GM19468 (cell line): ENCODE data around the gene MYOM1.
"Not testable (repeated sequence)": the region's sequence is repeated elsewhere in the genome, so short reads cannot be mapped to it uniquely, and the experiment has no call there.

Experiments used
- ATAC-seq: cut with Tn5 transposase; IDR thresholded peaks from one replicate; pipeline ENCODE4 v1.9.1; 2021; ENCODE audit warnings: mild to moderate bottlenecking, moderate library complexity, moderate number of reproducible peaks; ENCODE audit not compliant: unreplicated experiment; ENCODE audit errors: extremely low read depth

Gene MYOM1

GRCh38 chr18:3095921-3096320, 123.8 kb downstream of the MYOM1 start:
- no peak for ATAC-seq

DNA sequence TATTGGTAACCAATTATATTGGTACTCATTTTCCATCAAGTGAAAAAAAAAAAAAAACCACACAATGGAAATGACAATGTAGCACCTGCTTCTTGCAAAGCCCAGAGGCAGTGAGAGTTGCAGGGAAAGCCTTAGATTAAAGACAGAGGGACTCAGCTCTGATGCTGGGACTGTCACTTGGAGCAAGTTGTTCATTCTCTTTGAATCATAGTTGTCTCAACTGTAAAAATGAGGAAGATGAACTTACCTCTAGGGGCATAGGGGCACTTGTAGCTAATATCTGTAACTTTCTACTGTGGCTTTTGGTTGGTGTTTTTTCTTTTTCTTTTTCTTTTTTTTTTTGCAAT, 125.5 kb downstream of the MYOM1 start:
- ATAC-seq, result no peak

DNA sequence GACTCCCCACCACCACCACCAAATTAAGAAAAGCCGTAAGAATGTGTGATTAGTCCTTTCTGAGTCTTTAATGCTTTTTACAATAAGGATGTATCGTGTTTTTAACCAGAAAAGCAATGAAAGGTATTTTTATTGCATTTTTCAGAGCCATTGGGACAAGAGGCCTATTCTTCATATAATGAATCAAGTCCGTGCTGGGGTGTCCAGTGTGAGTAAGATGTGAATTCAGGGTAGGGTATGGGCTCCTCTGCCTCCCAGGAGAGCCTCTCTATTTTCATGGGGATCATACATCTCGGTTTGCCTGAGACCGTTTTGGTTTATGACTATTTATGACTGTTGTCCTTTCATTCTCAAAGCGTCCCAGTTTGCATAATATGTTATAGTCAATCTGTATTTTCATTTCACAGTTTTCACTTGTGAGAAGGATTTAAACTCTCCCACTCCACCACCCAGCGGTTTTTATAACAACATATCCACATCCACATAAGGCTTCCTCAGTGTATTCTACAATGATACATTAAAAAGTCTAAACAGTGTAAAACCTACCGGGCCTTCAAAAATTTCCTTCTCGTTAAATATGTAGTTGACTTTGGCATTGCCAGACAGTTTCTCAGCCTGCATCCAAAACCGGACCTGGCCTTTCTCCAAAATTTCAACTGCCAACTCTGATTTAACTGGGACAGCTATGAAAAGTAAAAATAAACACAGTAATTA, 126.0 kb downstream of the MYOM1 start:
- ATAC-seq, result no peak

DNA sequence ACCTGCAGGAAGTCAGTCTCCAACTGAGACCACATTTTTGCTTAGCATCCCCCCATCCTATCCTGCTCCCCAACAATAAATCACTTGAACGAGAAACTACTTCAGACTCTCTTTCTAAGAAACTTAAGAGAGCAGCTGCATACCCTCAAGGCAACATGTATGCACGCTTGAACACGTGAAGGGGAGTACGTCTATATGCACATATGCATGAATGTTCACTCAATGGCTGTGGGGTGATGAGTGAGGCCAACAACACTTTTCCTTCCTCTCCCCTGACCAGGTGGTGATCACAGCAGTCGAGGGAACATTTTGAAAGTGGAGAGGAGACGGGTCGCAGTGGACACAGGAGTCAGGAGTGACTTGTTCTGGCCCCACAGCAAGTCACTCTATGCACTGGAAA, 127.0 kb downstream of the MYOM1 start:
- no peak for ATAC-seq

- ATAC-seq, result no peak
These were observed 130.2 kb downstream of the MYOM1 start for GRCh38 chr18:3089579-3089978.

DNA sequence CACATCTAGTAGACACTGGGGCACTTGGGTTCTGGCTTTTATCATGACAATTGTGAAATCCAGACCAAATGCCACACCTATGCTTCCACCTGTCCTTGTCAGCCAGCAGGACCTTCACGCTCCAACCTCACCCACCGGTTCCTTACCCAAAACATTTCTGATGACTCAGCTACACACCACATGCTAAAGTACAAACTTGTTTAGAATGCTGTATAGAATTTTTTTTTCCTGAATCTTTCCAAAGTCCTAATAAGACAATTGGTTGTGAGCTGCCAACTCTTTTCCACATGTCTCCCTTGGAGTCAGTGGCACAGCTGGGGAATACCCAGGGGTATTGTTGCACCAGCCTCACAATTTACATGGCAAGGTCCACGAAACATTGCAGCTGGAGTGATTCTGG, 131.3 kb downstream of the MYOM1 start:
- no peak for ATAC-seq

DNA sequence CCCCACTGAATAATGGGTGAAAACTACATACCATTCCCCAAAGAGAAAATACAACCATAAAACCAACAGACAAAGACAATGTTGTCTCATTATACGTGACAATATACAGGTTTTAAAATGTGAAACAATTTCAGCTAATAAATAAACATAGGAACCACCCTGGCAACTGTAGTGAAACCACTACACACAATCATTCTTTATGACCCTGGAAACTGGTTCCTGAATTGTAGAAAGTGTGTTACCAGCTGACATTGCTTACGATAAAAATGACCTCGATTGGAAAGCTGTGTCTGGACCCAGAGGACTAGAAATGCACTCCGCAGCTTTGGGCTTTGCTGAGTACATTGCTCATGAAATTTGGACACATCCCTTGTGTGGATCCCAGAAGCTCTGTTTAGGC, 132.9 kb downstream of the MYOM1 start:
- no peak for ATAC-seq

- no peak for ATAC-seq
These were observed 134.2 kb downstream of the MYOM1 start for GRCh38 chr18:3085612-3086011.

GRCh38 chr18:3084206-3084605, 135.6 kb downstream of the MYOM1 start:
- ATAC-seq, result no peak

DNA sequence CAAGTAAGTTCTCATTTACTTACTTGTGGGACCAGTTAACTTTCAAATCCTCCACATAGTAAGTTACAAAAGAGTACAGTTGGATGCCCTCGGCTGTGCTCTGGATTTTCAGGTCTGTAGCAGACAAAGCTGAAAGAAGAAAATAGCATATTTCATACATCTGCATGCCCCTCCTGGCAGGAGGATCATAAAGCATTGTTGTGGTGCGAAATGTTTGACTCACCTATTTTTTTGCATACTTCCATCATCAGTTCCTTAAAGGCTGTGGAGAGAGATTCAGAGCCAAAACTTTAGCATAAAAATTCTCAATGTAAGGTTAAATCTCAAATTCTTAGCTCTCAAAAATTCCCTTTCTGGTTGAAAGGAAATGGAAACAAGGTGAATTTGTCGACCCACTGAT, 136.0 kb downstream of the MYOM1 start:
- ATAC-seq, result no peak

- ATAC-seq, result no peak
These were observed 138.2 kb downstream of the MYOM1 start for GRCh38 chr18:3081584-3081991.

- no peak for ATAC-seq
These were observed 140.1 kb downstream of the MYOM1 start for GRCh38 chr18:3079653-3080052.

DNA sequence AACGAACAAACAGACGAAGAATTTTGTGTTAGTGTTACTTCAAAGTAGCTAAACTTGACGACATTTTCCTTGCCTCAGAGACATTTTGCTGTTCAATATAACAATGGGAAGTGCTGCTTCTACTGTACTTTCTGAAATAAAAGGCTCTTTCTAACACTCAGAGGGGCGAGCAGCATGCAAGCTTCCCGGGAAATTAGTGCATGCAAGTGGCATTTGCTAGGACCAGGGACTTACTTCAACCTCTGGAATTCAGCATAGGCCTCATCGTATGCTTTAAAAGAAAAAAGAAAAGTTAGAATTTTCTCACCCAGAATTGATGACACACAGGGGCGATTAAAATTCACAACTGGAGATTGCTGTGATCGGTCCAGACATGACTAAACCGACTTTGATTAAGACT, 144.3 kb downstream of the MYOM1 start:
- no peak for ATAC-seq

GRCh38 chr18:3074087-3074486, 145.7 kb downstream of the MYOM1 start:
- no peak for ATAC-seq

DNA sequence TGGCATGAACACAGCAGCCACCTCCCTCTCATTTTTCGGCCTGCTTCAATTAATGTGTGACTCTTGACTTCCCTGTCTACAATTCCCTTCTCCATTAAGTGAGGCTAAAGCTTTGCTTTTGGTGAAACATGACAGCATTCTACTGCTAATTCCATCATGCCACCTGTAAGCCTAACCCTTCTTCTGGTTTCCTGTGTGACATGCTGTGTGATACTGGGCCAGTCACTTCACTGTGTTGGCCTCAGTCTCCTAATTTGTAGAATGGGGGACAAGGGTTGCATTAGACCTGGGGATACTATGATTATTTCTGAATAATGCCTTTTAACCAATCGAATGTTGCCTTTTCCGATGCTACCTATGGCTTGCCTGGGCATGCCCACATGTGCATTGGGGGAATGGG, 146.4 kb downstream of the MYOM1 start:
- ATAC-seq, result not testable (repeated sequence)

GRCh38 chr18:3071676-3072075, 148.1 kb downstream of the MYOM1 start:
- ATAC-seq, result no peak

DNA sequence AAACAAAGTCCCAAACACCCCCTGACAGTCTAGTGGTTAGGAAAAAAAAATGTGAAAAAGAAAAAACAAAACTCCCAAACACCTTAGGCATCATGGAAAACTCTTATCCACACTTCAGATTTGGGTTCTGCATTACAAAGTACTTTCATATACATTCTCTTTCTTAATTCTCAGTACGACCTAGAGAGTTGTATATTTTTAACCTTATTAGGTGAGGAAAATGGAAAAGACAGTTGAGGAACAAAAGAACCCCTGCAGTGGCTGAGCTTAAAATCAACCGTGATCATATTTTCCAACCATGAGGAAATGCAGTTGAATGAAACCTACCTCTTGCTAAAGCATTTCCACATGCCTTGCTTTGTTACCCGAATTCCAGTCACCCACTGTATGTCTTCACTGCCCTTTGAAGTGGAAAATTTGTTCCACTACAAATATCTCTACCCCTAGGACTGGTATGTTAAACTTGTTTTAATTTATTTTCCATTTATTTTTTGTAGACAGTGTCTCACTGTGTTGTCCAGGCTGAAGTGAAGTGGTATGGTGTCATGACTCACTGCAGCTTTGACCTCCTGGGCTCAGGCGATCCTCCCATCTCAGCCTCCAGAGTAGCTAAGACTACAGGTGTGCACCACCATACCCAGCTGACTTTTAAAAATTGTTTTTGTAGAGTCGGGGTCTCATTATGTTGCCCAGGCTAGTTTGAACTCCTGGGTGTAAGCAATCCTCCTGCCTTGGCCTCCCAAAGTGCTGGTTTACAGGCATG, 149.9 kb downstream of the MYOM1 start:
- no peak for ATAC-seq

- ATAC-seq, result no peak
These were observed 152.0 kb downstream of the MYOM1 start for GRCh38 chr18:3067722-3068121.

GRCh38 chr18:3067165-3067661, 152.6 kb downstream of the MYOM1 start:
- no peak for ATAC-seq

DNA sequence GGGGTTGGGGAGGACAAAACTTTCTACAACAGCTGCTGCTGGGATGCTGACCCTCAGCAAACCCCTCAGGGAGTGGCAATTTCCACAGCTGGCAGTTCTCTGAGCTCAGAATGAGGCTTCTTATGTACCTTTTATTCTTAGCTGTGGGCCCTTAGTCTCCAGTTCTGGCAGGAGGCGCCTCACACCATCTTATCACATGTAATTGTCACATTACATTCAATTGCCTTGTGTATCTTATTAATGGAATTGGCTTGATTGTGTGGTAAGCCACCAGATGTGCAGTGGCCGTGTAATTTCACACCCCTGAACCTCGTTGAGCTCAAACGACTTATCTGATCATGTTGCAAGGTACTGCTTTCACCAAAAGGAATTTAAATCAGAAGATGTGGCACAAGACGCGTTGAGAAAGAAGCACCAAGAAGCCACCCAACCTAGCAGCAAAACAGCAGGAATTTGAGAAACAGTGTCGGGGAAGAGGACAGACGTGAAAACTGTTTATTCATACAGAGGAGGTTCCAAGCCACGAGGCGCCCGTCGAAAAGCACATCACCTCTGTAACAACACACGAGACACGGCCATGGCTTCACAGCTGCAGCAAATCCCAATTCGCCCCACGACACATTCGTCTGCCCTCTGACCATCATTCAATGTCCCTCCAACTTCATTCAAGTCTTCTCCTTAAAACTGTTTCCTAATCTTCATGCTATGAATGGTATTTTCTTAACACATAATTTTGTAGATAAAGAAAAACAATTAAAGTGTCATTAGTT, 153.2 kb downstream of the MYOM1 start:
- ATAC-seq, result no peak

- not testable (repeated sequence) for ATAC-seq
These were observed 156.0 kb downstream of the MYOM1 start for GRCh38 chr18:3063766-3064165.
